ENCODE data around the gene JARID2. TPM values are rescaled to one million over a fixed set of nuclear protein-coding genes. Genes with fewer than 3 reads are reported as not detected.

Gene JARID2
- total RNA-seq, 1 donor from 2014 or later: 7.5 TPM

GRCh38 chr6:15393605-15394004 is 147.7 kb downstream of the JARID2 start:
- DNase-seq (ENCODE audit: low read depth, low spot score): no peak

GRCh38 chr6:15395087-15395486 is 149.2 kb downstream of the JARID2 start:
- no peak for DNase-seq (ENCODE audit: low read depth, low spot score)

DNA sequence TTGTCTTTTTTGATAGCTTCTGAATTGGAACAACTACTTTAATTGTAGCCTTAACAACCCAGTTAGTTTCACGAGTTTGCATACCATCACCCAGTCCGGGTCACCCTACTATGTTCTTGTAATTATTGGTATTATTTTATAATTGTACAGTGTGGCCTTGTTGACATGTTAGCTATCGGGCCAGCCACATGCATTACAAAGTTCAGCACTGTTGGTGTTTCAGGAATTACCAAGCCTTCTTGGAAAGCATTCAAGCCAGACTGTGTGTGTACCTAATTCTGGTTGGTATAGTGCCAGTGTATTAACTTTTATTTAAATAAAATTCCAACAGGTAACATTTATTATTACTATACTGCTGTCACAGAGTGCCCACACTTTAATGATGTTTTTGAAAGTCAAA is 150.9 kb downstream of the JARID2 start:
- no peak for DNase-seq (ENCODE audit: low read depth, low spot score)

DNA sequence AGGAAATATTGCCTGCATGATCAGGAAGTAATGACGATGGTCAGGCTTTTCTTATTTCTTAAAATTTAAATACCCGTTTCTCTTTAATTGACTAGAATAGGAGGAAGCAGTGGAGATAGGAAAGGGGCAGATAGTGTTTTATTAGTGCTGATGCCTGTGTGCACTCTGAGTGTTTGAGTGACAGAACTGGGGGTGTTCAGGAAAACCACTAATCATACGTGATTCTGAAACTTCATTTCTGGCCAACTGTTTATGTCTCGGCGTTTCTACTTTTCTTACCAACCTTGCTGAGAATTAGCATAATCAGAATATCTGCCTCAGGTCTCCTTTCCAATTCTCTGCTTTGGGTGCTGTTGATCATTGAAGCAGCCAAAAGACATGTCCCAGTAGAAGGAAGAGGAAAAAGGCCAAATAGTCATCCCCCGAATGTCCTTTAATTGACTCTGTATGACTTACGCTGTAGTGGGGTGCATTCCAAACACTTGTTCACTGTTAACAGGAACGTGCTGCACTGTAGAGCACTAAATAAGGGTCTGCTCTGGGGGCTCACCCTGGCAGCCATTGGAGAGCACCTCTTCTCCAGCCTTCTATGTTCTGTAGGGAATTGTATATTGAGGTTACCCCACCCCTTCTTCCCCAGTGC is 152.9 kb downstream of the JARID2 start:
- DNase-seq (ENCODE audit: low read depth, low spot score): no peak

DNA sequence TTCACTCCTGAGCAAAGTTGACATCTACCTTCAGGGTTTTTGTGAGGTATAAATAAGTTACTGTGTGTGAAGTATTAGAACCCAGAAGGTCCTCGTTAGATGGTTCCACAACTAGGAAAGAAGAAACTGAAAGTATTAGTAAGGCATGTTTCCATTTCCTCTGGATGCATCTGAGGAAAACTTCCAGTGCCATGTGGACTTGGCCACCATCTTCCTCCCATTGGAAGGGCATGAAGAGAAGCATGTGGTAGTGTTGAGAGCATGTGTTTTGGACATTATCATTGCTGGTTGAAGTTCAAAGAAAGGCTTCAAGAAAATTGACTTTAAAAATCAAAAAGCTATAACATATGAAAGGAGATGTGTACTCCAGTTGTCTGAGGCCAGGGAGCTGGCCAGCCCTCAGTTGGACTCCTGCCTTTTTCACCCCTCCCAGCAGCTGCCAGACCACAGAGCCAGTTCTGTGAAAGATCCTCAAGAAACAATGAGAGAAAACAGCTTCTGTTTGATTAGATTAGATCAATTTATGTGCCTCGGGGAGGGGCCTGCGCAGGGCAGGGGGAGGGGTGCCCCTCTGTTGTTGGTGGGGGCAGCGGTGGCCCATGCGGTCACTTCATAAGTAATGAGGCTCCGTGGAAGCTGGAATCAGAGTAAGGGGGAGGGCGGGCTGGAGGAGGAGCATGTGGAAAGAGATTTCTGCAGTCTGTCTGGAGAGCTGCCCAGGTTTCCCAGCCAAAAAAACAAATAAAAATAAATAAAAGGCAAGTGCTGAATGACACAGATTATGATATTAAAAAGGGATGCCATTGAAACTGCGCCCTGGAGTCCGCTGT is 154.0 kb downstream of the JARID2 start:
- DNase-seq (ENCODE audit: low read depth, low spot score): peak; percentile 24

DNA sequence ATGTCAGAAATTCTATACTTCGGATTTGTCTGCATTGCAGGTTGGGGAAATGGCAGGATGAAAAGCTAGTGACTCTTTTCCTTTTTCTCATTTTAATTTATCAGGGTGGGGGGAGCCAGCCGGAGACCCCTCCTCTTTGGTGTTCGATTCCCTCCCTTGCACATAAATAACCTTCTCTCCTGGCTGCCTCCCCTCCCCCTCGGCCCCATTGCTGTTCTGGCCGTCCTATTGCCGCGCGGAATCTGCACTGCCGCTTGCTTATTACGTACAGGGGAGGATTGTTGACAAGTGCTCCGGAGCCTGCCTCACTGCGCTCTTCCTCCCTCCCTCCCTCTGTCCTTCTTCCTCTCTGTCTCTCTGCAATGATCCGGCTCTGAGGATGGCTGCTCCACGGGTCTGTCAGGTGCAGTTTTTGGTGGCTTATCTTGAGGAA is 154.7 kb downstream of the JARID2 start:
- DNase-seq (ENCODE audit: low read depth, low spot score): no peak

DNA sequence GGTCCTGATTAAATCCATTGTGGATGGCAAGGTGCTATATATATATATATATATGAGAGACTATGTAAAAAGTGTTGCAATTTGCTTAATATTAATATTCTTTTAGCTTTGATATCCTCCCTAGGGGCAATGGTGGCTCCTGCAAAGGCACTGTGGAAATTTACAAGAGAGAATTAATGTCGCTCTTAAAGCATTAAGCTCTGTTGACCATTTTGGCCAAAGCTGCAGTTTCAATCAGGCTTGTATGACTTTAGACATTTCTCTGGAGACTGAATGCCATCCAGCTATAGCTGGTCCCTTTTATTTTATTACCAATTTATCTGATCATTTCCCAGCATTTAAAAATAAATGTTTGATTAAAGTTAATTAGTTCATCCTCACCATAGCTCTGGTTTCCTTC is 155.3 kb downstream of the JARID2 start:
- DNase-seq (ENCODE audit: low read depth, low spot score): no peak

DNA sequence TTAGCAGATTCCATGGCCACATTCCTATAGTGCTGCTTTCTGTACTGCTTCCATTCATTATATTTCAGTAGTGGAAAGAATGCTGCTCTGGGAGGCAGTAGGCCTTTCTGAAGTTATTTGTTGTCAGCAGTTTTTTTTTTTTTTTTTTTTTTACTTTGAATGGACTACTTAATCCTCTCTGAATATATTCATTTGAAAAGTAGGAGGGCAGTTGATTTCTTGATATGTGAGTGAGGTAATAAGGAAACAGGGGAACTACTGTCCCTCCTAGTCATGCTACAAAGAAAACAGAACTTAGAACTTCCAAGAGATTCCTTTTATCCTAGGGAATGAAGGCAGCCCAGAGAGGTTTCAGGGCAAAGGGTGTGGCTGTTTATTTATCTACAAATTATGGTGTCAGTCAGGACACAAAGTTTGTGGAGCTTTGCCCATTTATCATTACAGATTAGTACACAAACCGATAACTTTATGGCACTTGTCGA is 155.9 kb downstream of the JARID2 start:
- no peak for DNase-seq (ENCODE audit: low read depth, low spot score)

GRCh38 chr6:15402406-15403045 is 156.7 kb downstream of the JARID2 start:
- DNase-seq (ENCODE audit: low read depth, low spot score): no peak

- DNase-seq (ENCODE audit: low read depth, low spot score): no peak
Measured at GRCh38 chr6:15403094-15403755, 157.4 kb downstream of the JARID2 start.

DNA sequence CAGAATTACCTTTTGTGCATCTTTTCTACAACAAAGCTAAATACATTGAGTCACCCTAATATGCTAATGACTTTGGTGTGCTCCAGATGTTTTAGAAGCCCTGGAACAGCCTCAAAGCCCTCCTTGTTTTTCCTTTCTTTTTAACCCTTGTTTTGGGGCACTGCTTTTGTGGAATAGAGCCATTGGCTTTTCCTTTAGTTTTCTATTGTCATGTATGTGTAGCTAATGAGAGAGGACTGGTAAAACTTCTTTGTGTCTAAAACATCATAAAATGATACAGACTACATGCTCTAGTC is 158.8 kb downstream of the JARID2 start:
- no peak for DNase-seq (ENCODE audit: low read depth, low spot score)

- DNase-seq (ENCODE audit: low read depth, low spot score): no peak
Measured at GRCh38 chr6:15405129-15406068, 159.5 kb downstream of the JARID2 start.

DNA sequence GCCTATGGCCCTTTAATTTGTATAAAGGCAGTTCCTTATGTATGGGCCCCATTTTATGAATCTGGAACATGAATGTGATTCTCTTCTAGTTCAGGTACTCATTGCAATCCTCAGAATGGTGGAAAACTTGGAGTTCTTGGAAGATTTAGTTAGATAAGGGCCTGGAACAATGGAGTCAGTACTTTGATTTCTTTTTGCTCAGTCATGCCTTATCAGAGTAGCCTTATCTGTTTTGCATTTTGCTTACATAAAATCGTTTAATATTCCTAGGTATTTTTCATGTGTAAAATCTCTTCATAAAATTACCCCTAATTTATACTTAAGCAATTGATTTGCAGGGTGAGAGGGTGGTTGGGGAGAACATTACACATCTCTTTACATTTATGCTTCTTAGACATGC is 160.6 kb downstream of the JARID2 start:
- no peak for DNase-seq (ENCODE audit: low read depth, low spot score)

- no peak for DNase-seq (ENCODE audit: low read depth, low spot score)
Measured at GRCh38 chr6:15408008-15408407, 162.1 kb downstream of the JARID2 start.

GRCh38 chr6:15408758-15409157 is 162.9 kb downstream of the JARID2 start:
- no peak for DNase-seq (ENCODE audit: low read depth, low spot score)

DNA sequence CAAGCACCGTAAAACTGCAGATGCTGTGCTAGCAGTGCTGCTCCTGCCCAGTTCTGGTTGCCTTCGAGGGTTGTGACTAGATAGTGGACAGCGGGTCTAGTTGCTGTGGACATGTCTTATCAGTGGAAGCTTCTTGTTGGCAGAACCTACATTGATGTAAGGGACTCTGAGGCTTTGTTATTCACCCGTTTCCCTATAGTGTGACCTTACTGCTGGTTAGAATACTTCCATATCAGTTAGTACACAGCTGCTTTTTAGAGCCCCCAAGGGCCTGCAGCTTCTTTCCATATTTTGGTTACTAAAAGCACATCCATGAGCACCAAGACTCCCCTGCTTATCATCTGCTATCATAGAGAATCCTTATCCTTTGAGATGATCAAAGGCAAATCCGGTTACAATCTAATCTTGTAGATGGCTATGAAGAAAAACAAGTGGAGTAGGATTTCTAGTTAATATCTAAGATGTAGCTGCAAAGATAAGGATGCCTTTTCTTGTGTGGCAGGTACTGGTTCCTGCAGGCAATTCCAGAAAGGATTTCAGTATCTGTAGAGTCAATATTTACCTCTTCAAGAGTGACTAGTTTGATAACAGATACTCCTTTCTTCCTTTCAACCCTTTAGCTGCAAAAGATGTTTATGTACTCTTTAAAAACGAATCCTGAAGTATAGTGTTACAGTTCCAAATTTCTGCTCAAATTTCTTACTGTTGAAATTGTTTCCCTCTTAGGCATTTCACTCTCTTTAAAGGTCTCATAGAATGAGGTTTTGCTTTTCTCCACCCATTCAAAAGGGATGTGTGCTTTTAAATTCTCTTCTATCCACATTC is 163.6 kb downstream of the JARID2 start:
- DNase-seq (ENCODE audit: low read depth, low spot score): no peak

GRCh38 chr6:15410126-15410391 is 164.2 kb downstream of the JARID2 start:
- DNase-seq (ENCODE audit: low read depth, low spot score): no peak

GRCh38 chr6:15410752-15411151 is 164.9 kb downstream of the JARID2 start:
- DNase-seq (ENCODE audit: low read depth, low spot score): no peak

DNA sequence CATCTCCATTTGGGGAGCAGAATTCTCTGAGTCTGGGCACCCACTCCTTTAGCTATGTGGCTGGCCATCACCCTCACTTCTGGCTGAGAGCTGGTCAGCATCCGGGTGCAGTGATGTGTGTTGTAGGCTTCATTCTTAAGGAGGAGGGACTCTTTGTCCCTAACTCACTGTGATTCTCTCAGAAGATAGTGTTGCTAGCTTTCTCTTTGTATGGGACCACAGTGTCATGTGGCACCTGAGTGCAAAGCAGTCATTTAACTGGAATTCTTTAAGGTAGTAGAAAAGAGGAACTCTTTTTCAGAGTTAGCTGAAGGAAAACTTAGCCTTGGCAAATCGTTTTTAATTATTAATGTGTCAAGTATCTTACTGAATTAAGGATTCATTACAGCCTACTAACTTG is 165.9 kb downstream of the JARID2 start:
- DNase-seq (ENCODE audit: low read depth, low spot score): no peak

- no peak for DNase-seq (ENCODE audit: low read depth, low spot score)
Measured at GRCh38 chr6:15412767-15413166, 166.9 kb downstream of the JARID2 start.
